Ramos (cell line): ENCODE data around the gene INTS13.
"Not testable (repeated sequence)": the region's sequence is repeated elsewhere in the genome, so short reads cannot be mapped to it uniquely, and the experiment has no call there.

Experiments
- in situ Hi-C: fragments of 300-500 bp; cut with MboI; formaldehyde crosslinking; loops from one replicate; pipeline ENCODE4 v1.14.3; 2022; ENCODE audit warnings: low sequenced_read_pairs; ENCODE audit not compliant: unreplicated experiment

INTS13 gene

GRCh38 chr12:26937863-26938700, at the start of gene INTS13, which contains the start of gene FGFR1OP2:
Gene INTS13, minus strand, starts transcription at chr12:26937981. Its CDS starts 1,178 bp downstream, at chr12:26936803.
Gene FGFR1OP2, plus strand, starts transcription at chr12:26938470. Its CDS starts 15,689 bp downstream, at chr12:26954159.
- in situ Hi-C loops: no loop called here

- in situ Hi-C loops: no loop called here
Observed at GRCh38 chr12:26982866-26983265, 45.1 kb upstream of the INTS13 start.

GRCh38 chr12:26979733-26980132, 42.0 kb upstream of the INTS13 start:
- in situ Hi-C loops: no loop called here

- in situ Hi-C loops: no loop called here
Observed at GRCh38 chr12:26978801-26979200, 41.0 kb upstream of the INTS13 start.

- in situ Hi-C loops: no loop called here
Observed at GRCh38 chr12:26976687-26977086, 38.9 kb upstream of the INTS13 start.

- in situ Hi-C loops: no loop called here
Observed at GRCh38 chr12:26971963-26972362, 34.2 kb upstream of the INTS13 start.

- in situ Hi-C loops: no loop called here
Observed at GRCh38 chr12:26970136-26970535, 32.4 kb upstream of the INTS13 start.

- in situ Hi-C loops: no loop called here
Observed at GRCh38 chr12:26966842-26967241, 29.1 kb upstream of the INTS13 start.

- in situ Hi-C loops: no loop called here
Observed at GRCh38 chr12:26963413-26963812, 25.6 kb upstream of the INTS13 start.

GRCh38 chr12:26961803-26962202, 24.0 kb upstream of the INTS13 start:
- in situ Hi-C loops: no loop called here

- in situ Hi-C loops: not testable (repeated sequence)
Observed at GRCh38 chr12:26961391-26961790, 23.6 kb upstream of the INTS13 start.

GRCh38 chr12:26954027-26954426, 16.2 kb upstream of the INTS13 start:
- in situ Hi-C loops: no loop called here

- in situ Hi-C loops: no loop called here
Observed at GRCh38 chr12:26953447-26953846, 15.7 kb upstream of the INTS13 start.

- in situ Hi-C loops: no loop called here
Observed at GRCh38 chr12:26948309-26948708, 10.5 kb upstream of the INTS13 start.

GRCh38 chr12:26941215-26941594, 3.4 kb upstream of the INTS13 start:
- in situ Hi-C loops: no loop called here

GRCh38 chr12:26940516-26941214, 2.9 kb upstream of the INTS13 start:
- in situ Hi-C loops: no loop called here

GRCh38 chr12:26939953-26940352, 2.2 kb upstream of the INTS13 start:
- in situ Hi-C loops: no loop called here

- in situ Hi-C loops: no loop called here
Observed at GRCh38 chr12:26939192-26939832, 1.5 kb upstream of the INTS13 start.

GRCh38 chr12:26938701-26939062, 901 bp upstream of the INTS13 start:
- in situ Hi-C loops: no loop called here

- in situ Hi-C loops: no loop called here
Observed at GRCh38 chr12:26937443-26937862, 328 bp downstream of the INTS13 start.
